NCI-H2107 (cell line): Measurements from ENCODE around the gene TMEM187.

ENCODE experiments used
- DNase-seq: peaks from one replicate; lab custom pipeline; 2025; lab: John Stamatoyannopoulos, UW

Gene TMEM187

DNA sequence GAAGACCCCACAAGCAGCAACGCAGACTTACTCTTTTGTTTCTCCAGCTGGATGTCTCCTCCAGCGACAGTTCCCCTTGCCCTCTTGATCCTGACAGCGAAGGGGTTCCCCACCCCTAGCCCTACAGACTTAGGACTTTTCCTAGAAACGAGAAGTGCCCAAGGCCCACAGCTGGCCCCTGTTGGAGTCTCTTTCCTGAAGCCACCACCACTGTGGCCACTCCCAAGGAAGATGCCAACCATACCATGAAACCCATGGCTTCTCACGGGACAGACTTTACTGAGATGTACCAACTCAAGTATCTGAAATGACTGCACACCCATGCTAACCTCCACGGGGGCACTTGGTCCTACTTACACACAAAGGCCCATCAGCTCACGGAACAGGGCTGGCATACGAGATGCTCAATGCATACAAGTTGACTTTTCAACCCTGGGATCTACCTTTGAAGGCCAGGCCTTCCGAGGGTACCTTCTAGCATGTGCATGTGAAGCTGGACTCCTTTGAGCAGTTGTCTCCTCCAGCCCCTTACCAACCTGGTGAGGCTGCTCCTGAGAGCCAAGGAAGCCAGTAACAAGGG lies 48.1 kb downstream of the TMEM187 start:
- no peak for DNase-seq

DNA sequence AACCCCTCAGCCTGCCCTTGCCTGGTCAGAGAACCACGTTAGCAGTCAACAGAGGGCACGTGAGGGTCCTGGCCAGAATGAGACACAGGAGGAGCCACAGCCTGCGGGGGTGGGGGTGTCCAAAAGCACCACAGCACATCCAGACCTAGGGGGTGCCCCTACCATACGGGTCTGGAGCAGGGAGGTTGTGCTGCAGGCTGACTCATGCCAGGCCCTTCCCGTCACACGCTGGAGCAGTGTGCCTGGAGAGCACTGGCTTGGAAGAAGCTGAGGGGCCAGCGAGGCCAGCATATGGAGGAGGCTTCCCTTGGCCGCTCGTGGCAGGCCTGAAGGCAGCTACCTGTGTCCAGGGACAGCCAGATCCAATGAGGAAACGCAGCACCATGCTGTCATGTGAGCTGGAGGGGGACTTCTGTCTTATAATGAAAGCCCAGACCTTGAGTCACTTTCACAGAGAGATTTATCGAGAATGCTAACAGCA lies 48.6 kb downstream of the TMEM187 start:
- DNase-seq, result no peak

DNA sequence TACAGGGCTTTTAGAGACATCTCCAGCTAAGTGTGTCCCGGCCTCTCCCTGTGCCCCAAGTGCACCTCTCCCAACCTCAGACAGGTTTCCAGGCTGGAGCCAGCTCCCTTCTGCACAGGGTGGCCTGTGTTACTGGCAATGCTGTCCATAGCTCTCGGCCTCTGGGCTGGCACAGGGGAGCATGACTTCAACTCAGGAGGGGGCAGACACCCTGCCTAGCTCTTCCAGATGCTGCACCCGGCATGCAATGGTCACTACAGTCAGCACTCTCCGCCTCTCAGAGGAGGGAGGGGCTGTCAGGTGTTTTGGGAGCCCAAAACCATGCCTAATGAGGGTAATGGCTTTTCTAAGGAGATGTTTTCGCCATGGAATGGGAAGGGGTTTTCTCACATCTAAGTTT lies 49.6 kb downstream of the TMEM187 start:
- no peak for DNase-seq

DNA sequence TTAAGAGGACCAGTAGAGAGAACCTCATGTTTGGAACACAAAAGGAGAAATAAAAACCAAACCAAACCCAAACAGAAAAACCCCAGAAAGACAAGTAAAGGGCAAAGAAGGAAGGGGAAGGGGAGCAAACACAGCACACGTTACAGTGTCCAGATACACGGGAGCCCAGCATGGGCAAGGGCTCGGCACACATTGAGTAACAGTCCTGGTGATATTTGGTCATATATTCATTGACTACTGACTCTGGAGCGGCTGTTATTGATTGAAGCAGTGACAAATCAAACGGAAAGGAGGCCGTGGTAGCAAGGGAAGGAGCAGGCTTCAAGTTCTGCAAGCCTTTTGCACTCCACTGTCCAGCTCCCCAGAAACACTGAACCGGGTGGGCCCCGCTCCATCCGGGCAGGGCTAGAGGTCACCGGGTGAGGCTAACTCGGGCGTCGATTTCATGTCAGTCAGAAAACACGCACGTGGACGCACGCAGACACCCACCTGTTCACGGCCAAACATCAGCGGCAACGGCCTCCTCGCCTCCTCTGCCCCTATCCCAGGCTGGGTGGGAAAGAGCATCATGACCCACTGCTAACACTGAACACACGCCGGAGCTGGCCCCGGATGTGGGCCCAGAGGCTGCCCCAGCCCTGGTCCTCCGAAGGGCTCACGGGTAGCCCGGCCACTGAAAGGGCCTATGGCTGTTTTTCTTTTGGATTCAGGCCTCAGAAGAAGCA lies 50.9 kb downstream of the TMEM187 start:
- no peak for DNase-seq

DNA sequence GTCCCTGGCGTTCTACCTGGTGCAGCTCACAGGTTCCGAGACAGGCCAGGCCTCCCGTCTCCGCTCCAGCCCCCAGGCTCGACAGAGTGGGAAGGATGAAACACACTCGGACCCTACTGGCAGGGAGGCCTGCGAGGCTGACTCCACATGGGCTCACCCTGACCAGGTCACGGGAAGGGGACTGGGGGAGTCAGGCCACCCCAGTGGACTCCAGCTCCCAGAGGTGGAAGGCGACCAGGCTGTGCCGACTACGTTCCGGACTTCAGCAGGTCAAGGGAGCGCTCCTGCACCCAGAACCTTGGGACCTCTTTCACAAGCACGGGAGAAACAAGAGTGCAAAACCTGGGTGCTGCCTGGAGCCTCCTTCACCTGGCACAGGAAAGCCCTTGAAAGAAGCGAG lies 51.7 kb downstream of the TMEM187 start:
- DNase-seq, result no peak

DNA sequence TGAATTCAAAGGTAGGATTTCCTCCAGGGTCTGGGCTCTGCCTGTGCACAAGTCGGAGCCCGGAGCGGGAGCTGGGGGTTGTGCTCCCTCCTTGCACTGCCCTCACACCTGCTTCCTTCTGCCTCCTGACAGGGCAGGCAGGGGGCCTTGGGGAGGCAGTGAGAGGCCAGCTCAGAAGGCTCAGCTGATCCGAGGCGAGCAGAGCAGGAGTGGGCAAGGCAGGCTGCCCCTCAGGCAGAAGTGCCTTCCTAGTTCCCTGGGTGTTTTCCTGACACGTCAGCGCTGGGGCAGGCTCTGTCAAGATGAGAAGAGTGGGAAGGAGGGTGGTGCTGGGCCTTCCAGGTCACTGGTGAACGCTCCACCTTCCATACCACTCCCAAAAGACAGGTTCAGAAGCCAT lies 52.7 kb downstream of the TMEM187 start:
- DNase-seq, result no peak

DNA sequence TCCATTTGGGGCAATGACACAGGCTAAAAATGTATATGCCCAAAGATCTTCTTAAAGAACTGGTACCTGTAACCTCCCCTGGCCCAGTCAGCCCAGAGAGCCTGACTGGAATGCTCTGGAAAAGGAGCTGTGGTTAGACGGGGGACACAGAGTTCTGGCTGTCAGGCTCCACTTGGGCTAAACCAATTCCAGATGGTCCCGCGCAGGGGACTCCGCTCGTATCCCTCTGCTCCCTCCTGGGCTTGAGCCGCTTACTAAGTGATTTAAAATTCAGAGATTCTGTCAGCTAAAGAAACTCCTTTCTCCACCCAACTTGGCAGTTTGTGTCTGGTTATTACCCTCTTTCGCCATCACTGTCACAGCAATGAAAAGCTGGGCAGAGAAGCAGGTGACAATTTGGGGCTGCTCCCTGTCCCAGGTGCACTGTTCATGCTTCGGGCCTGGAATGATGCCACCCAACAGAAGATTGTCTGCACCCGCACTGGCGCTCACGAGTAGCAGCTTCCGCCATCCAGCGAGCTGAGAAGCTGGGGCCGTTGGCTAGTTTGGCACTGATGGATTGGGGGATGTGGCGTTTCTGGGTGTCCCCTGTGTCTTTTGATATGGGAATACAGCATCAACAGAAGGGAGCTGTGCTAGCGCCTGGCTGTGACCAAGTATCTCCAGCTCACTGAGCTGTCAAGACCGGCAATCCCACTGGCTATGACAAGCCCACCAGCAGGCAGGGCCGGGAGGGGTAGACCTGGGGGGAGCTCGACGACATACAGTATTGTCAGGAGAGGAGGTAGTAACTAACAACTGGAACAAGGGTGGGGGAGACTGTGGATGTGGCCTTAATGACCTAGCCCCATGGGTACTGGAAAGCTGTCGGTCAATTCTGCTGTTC lies 53.8 kb downstream of the TMEM187 start:
- no peak for DNase-seq

DNA sequence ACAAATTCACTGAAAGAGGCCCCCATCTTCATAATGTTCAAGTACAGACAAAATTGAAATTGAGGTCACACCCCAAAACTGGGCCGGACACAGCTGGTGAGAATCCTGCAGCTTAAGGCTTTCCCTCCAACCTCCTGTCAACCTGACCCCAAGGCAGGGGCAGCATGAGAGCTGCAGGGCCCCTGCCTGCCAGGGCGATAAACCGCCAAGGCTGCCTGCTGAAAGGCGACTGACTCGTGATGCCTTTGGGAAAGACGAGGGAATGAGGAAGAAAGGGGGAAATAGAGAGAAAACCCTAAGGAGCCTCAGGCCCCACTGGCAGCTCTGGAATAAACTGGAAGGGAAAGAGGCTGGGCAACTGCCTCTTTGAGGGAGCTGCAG lies 54.5 kb downstream of the TMEM187 start:
- DNase-seq, result no peak

DNA sequence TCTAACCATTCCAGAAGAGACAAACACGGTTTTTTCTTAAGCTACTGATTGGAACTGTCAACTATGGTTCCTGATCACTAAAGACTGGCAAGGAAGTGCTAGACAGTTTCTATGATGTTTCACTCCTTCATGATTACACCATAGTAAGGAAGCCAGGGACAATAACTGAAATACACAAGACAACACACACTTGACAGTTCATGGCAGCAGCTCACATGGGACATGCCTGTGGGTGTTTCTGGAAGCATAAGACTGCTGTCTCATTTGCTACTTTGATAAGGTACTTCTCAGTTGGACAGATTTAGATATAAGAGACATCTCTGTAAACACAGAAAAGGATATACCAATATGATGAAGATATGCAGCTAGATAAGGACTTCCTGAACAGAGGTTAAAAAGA lies 55.4 kb downstream of the TMEM187 start:
- no peak for DNase-seq

DNA sequence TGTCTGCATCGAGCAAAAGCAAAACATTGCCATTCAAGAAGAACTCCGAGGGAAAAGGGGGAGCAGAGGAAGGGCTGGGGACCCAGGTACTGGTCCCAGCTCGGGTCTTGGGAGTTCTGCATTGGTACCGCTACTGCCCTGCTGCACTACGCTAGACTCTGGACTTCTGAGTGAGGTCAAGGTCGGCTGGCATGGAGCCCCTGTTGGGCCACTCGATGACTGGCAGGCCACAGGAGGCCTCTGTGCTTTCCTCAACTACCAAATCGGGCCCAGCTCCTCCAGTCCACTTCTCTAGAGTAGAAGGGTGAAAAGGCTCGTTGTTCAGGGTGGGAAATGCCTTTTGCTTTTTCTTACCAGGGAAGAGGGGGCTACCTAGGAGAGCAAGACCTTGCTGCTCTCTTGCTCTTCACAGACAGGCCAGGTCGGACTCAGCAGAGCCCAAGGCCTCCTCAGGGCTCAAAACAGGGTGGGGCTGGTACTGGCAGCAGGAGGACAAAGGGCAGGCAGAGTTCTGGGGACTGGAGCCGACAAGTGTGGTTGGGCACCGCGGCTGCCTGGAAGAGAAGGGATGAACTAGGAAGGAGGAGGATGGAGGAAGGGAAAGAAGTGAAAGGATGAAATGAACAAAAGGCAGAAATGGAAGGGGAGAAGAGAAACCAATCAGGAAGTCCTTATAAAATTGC lies 56.1 kb downstream of the TMEM187 start:
- DNase-seq, result no peak

DNA sequence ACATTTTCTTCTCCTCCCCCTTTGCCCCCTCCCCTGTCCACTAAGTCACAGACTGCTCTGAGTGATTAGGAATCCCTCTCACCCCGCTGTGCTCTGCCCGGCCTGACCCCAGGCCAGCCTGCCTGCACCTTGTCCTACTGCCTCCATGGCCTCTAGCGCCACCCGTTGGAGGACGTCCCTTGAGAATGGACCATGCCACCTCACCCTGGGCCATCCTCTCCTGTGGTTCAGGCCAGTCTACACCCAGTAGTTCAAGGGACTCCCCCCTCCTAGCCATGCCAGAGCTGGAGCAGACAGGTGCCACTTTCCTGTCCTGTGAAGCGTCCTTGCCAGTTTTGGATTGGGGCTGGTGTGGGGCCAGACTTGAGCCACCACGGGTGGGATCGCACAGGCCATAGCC lies 56.9 kb downstream of the TMEM187 start:
- DNase-seq, result no peak

DNA sequence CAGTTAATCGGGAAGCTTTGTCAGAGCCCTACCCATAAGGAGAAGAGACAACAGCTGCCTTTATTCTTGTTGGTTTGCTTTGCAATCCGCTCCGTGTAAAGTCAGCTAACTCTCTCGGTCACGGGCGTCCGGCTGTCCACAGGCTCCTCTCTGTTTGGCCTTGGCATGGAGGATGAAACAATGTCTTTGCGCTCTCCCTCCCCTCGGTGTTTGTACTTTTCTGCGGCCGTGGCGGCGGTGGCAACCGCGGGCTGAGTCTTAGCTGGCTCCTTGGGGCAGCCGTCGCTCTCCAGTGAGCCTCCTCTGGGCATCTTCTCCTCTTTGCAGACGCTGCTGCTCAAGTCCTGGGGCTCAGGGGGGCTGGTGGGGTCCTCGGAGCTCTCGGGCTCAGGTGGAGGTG lies 57.7 kb downstream of the TMEM187 start:
- no peak for DNase-seq

DNA sequence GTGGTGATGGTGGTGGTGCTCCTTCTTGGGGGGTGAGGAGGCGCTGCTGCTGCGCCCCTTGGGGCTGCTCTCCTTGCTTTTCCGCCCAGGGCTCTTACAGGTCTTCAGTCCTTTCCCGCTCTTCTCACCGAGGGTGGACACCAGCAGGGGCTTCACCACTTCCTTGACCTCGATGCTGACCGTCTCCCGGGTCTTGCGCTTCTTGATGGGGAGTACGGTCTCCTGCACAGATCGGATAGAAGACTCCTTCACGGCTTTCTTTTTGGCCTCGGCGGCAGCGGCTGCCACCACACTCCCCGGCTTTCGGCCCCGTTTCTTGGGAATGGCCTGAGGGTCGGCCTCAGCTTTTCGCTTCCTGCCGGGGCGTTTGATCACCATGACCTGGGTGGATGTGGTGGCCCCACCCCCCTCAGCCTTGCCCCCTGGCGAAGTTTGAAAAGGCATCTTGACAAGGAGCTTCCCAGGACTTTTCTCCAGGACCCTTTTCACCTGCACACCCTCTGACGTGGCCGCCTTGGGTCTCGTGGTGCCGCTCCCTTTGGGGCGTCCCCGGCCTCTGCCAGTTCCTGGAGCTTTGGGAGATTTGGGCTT lies 58.3 kb downstream of the TMEM187 start:
- DNase-seq, result no peak

DNA sequence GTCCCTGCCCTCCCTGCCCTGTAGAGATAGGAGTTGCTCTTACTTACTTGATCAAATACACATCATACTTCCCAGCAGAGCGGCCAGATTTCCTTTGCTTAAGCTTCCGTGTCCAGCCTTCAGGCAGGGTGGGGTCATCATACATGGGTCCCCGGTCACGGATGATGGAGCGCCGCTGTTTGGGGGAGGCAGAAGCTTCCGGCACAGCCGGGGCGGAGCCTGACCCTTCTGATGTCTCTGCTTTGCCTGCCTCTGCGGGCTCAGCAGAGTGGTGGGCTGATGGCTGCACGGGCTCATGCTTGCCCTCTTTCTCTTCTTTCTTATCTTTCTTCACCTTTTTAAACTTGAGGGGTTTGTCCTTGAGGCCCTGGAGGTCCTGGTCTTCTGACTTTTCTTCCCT lies 59.6 kb downstream of the TMEM187 start:
- no peak for DNase-seq

DNA sequence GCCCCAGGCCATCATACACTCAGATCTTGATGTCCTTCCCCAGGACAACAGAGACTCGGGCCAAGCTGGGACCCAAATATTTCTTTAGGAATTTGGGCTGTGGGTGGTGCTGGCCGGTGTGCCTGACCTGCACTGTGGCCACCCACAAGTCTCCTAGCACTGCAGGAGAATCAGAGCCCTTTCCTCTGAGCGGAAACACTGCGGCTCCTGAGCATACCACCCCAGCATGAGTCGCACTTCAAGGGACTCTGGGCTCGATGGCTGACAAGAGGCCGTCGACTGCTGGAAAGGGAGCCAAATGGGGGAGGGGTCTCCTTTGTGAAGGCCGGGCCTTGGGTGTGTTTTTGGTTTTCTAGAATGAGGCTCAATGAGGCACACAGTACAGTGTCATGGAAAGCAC lies 60.1 kb downstream of the TMEM187 start:
- no peak for DNase-seq
